ENCODE measurements around the gene SLC6A16.

Gene SLC6A16

GRCh38 chr19:49287141-49287770, 37.7 kb downstream of the SLC6A16 start:
- Histone ChIP-seq H2AK5ac (ENCODE audit: low read length, severe bottlenecking) (no peak overlapping the region), H2AFZ (ENCODE audit: low read depth, low read length) (no peak overlapping the region), H4K91ac (ENCODE audit: low read length) (no peak overlapping the region), H3K4me1 (ENCODE audit: control insufficient read depth, insufficient read depth, low read depth, low read length) (no peaks in the 10 kb centered on the region), H3K4ac (ENCODE audit: low read depth in 1 of 2, low read length in 2 of 2) (no peak overlapping the region), H3K27ac (ENCODE audit: low read length, poor library complexity, severe bottlenecking) (no peak overlapping the region), H3K79me1 (replicated peaks; ENCODE audit: low read length, poor library complexity, severe bottlenecking) (no peaks in the 10 kb centered on the region), H3K9me3 (ENCODE audit: control insufficient read depth, low read length) (no peaks in the 10 kb centered on the region), H2BK12ac (ENCODE audit: low read length in 2 of 2) (no peak overlapping the region), H4K8ac (ENCODE audit: low read length) (no peak overlapping the region), H3K4me2 (ENCODE audit: low read length, poor library complexity, severe bottlenecking) (no peak overlapping the region), H3K9ac (ENCODE audit: low read length) (no peak overlapping the region), H3K18ac (ENCODE audit: low read depth in 1 of 2, low read length in 2 of 2) (no peak overlapping the region), H3K14ac (ENCODE audit: low read length in 2 of 2) (no peak overlapping the region), H2BK120ac (ENCODE audit: low read depth, low read length) (no peak overlapping the region), H3K36me3 (ENCODE audit: control insufficient read depth in 1 of 2, insufficient read depth in 2 of 2, low read depth in 1 of 2, low read length in 2 of 2) (peaks cover 0 to 5% of the 10 kb centered on the region in 2 experiments), H3K23ac (ENCODE audit: low read length in 2 of 2) (no peak overlapping the region), H3K4me3 (ENCODE audit: insufficient read depth in 1 of 2, low read depth in 1 of 2, low read length in 2 of 2) (no peak overlapping the region), H2BK15ac (ENCODE audit: low read depth, poor library complexity, severe bottlenecking) (no peak overlapping the region), H3K27me3 (ENCODE audit: control insufficient read depth in 1 of 2, insufficient read depth in 1 of 2, low read length in 2 of 2) (peaks cover 11 to 14% of the 10 kb centered on the region in 2 experiments), H2BK5ac (ENCODE audit: low read depth, low read length, poor library complexity, severe bottlenecking) (no peak overlapping the region)
- DNase-seq: no peak
- 64% methylated on average over 2 of the region's 2 CpGs for WGBS

- H3K36me3 ChIP-seq (ENCODE audit: control insufficient read depth in 1 of 2, insufficient read depth in 2 of 2, low read depth in 1 of 2, low read length in 2 of 2): peaks cover 0 to 3% of the 10 kb centered on the region in 2 experiments
- H3K9ac ChIP-seq (ENCODE audit: low read length): no peak overlapping the region
- H3K9me3 ChIP-seq (ENCODE audit: control insufficient read depth, low read length): no peaks in the 10 kb centered on the region
- no peak overlapping the region for H3K4me3 ChIP-seq (ENCODE audit: insufficient read depth in 1 of 2, low read depth in 1 of 2, low read length in 2 of 2)
- no peak overlapping the region for H3K18ac ChIP-seq (ENCODE audit: low read depth in 1 of 2, low read length in 2 of 2)
- H4K91ac ChIP-seq (ENCODE audit: low read length): no peak overlapping the region
- H3K4me2 ChIP-seq (ENCODE audit: low read length, poor library complexity, severe bottlenecking): no peak overlapping the region
- H3K4ac ChIP-seq (ENCODE audit: low read depth in 1 of 2, low read length in 2 of 2): no peak overlapping the region
- H3K23ac ChIP-seq (ENCODE audit: low read length in 2 of 2): no peak overlapping the region
- no peak overlapping the region for H2BK120ac ChIP-seq (ENCODE audit: low read depth, low read length)
- no peak overlapping the region for H2BK5ac ChIP-seq (ENCODE audit: low read depth, low read length, poor library complexity, severe bottlenecking)
- H2BK12ac ChIP-seq (ENCODE audit: low read length in 2 of 2): no peak overlapping the region
- no peaks in the 10 kb centered on the region for H3K4me1 ChIP-seq (ENCODE audit: control insufficient read depth, insufficient read depth, low read depth, low read length)
- H2AK5ac ChIP-seq (ENCODE audit: low read length, severe bottlenecking): no peak overlapping the region
- no peak overlapping the region for H2AFZ ChIP-seq (ENCODE audit: low read depth, low read length)
- 78% methylated on average over 13 of the region's 13 CpGs for WGBS
- no peak overlapping the region for H3K27ac ChIP-seq (ENCODE audit: low read length, poor library complexity, severe bottlenecking)
- no peak overlapping the region for H2BK15ac ChIP-seq (ENCODE audit: low read depth, poor library complexity, severe bottlenecking)
- peaks cover 13 to 22% of the 10 kb centered on the region in 2 experiments for H3K27me3 ChIP-seq (ENCODE audit: control insufficient read depth in 1 of 2, insufficient read depth in 1 of 2, low read length in 2 of 2)
- no peaks in the 10 kb centered on the region for H3K79me1 ChIP-seq (replicated peaks; ENCODE audit: low read length, poor library complexity, severe bottlenecking)
- H3K14ac ChIP-seq (ENCODE audit: low read length in 2 of 2): no peak overlapping the region
- no peak for DNase-seq
- H4K8ac ChIP-seq (ENCODE audit: low read length): no peak overlapping the region
Observed at GRCh38 chr19:49282184-49282583, 42.8 kb downstream of the SLC6A16 start.

- H3K36me3 ChIP-seq (ENCODE audit: control insufficient read depth in 1 of 2, insufficient read depth in 2 of 2, low read depth in 1 of 2, low read length in 2 of 2): no peaks in the 10 kb centered on the region
- H3K4ac ChIP-seq (ENCODE audit: low read depth in 1 of 2, low read length in 2 of 2): no peak overlapping the region
- no peak overlapping the region for H3K4me3 ChIP-seq (ENCODE audit: insufficient read depth in 1 of 2, low read depth in 1 of 2, low read length in 2 of 2)
- no peak overlapping the region for H2BK120ac ChIP-seq (ENCODE audit: low read depth, low read length)
- H4K91ac ChIP-seq (ENCODE audit: low read length): no peak overlapping the region
- no peak for DNase-seq
- H3K79me1 ChIP-seq (replicated peaks; ENCODE audit: low read length, poor library complexity, severe bottlenecking): no peaks in the 10 kb centered on the region
- H2BK15ac ChIP-seq (ENCODE audit: low read depth, poor library complexity, severe bottlenecking): no peak overlapping the region
- H4K8ac ChIP-seq (ENCODE audit: low read length): no peak overlapping the region
- no peak overlapping the region for H2AFZ ChIP-seq (ENCODE audit: low read depth, low read length)
- H3K4me2 ChIP-seq (ENCODE audit: low read length, poor library complexity, severe bottlenecking): no peak overlapping the region
- H2BK12ac ChIP-seq (ENCODE audit: low read length in 2 of 2): no peak overlapping the region
- H2BK5ac ChIP-seq (ENCODE audit: low read depth, low read length, poor library complexity, severe bottlenecking): no peak overlapping the region
- no peak overlapping the region for H3K9ac ChIP-seq (ENCODE audit: low read length)
- H3K4me1 ChIP-seq (ENCODE audit: control insufficient read depth, insufficient read depth, low read depth, low read length): peaks cover 5% of the 10 kb centered on the region
- no peak overlapping the region for H2AK5ac ChIP-seq (ENCODE audit: low read length, severe bottlenecking)
- no peak overlapping the region for H3K18ac ChIP-seq (ENCODE audit: low read depth in 1 of 2, low read length in 2 of 2)
- no peak overlapping the region for H3K14ac ChIP-seq (ENCODE audit: low read length in 2 of 2)
- H3K23ac ChIP-seq (ENCODE audit: low read length in 2 of 2): no peak overlapping the region
- 80% methylated on average over 2 of the region's 4 CpGs for WGBS
- H3K27me3 ChIP-seq (ENCODE audit: control insufficient read depth in 1 of 2, insufficient read depth in 1 of 2, low read length in 2 of 2): no peaks in the 10 kb centered on the region
- H3K9me3 ChIP-seq (ENCODE audit: control insufficient read depth, low read length): peaks cover 4% of the 10 kb centered on the region
- no peak overlapping the region for H3K27ac ChIP-seq (ENCODE audit: low read length, poor library complexity, severe bottlenecking)
Observed at GRCh38 chr19:49272204-49272603, 52.8 kb downstream of the SLC6A16 start.

- Histone ChIP-seq H3K4ac (ENCODE audit: low read depth in 1 of 2, low read length in 2 of 2) (no peak overlapping the region), H3K23ac (ENCODE audit: low read length in 2 of 2) (no peak overlapping the region), H2BK12ac (ENCODE audit: low read length in 2 of 2) (no peak overlapping the region), H2BK120ac (ENCODE audit: low read depth, low read length) (no peak overlapping the region), H3K18ac (ENCODE audit: low read depth in 1 of 2, low read length in 2 of 2) (no peak overlapping the region), H3K27ac (ENCODE audit: low read length, poor library complexity, severe bottlenecking) (no peak overlapping the region), H3K27me3 (ENCODE audit: control insufficient read depth in 1 of 2, insufficient read depth in 1 of 2, low read length in 2 of 2) (no peaks in the 10 kb centered on the region), H3K14ac (ENCODE audit: low read length in 2 of 2) (no peak overlapping the region), H3K9ac (ENCODE audit: low read length) (no peak overlapping the region), H3K4me1 (ENCODE audit: control insufficient read depth, insufficient read depth, low read depth, low read length) (peaks cover 5% of the 10 kb centered on the region), H3K4me3 (ENCODE audit: insufficient read depth in 1 of 2, low read depth in 1 of 2, low read length in 2 of 2) (no peak overlapping the region), H2BK15ac (ENCODE audit: low read depth, poor library complexity, severe bottlenecking) (no peak overlapping the region), H2AFZ (ENCODE audit: low read depth, low read length) (no peak overlapping the region), H3K9me3 (ENCODE audit: control insufficient read depth, low read length) (peaks cover 4% of the 10 kb centered on the region), H3K79me1 (replicated peaks; ENCODE audit: low read length, poor library complexity, severe bottlenecking) (no peaks in the 10 kb centered on the region), H3K4me2 (ENCODE audit: low read length, poor library complexity, severe bottlenecking) (no peak overlapping the region), H2BK5ac (ENCODE audit: low read depth, low read length, poor library complexity, severe bottlenecking) (no peak overlapping the region), H2AK5ac (ENCODE audit: low read length, severe bottlenecking) (no peak overlapping the region), H4K91ac (ENCODE audit: low read length) (no peak overlapping the region), H4K8ac (ENCODE audit: low read length) (no peak overlapping the region), H3K36me3 (ENCODE audit: control insufficient read depth in 1 of 2, insufficient read depth in 2 of 2, low read depth in 1 of 2, low read length in 2 of 2) (no peaks in the 10 kb centered on the region)
- WGBS: 61% methylated on average over 2 of the region's 4 CpGs
- no peak for DNase-seq
Observed at GRCh38 chr19:49271080-49271753, 53.8 kb downstream of the SLC6A16 start.
